HepG2 (cell line): ENCODE data around the gene LUC7L2. TPM values are rescaled to one million over a fixed set of nuclear protein-coding genes. Genes with fewer than 3 reads are reported as not detected.

Experiments used
- CAMTA2 ChIP-seq: sonication (generic); formaldehyde crosslinking; IDR thresholded peaks from 2 replicates; pipeline ENCODE4 v1.4.0; 2020; ENCODE audit warnings: mild to moderate bottlenecking, missing genetic modification reagents, borderline replicate concordance
- FOXA3 ChIP-seq: IDR thresholded peaks from 2 replicates; pipeline ENCODE4 v1.6.1; 2016; ENCODE audit warnings: missing genetic modification reagents, missing compliant biosample characterization
- MED1 ChIP-seq: sonication (generic); formaldehyde crosslinking; IDR thresholded peaks from 2 replicates; pipeline ENCODE4 v1.4.0; 2020; ENCODE audit warnings: missing genetic modification reagents
- NFAT5 ChIP-seq: sonication (generic); formaldehyde crosslinking; IDR thresholded peaks from 2 replicates; pipeline ENCODE4 v1.4.0; 2020; ENCODE audit warnings: missing genetic modification reagents
- NR2F2 ChIP-seq: IDR thresholded peaks from 2 replicates; pipeline ENCODE4 v1.6.1; 2012; ENCODE audit warnings: low read depth, inconsistent platforms, borderline replicate concordance
- PAX8 ChIP-seq: sonication (generic); formaldehyde crosslinking; IDR thresholded peaks from 2 replicates; pipeline ENCODE4 v1.8.0; 2022; ENCODE audit warnings: mild to moderate bottlenecking, missing genetic modification reagents, borderline replicate concordance
- PAXIP1 ChIP-seq: sonication (generic); formaldehyde crosslinking; conservative IDR thresholded peaks from 2 replicates; pipeline ENCODE4 v1.4.0; 2020; ENCODE audit warnings: mild to moderate bottlenecking, missing genetic modification reagents, moderate library complexity
- POGK ChIP-seq: sonication (generic); formaldehyde crosslinking; conservative IDR thresholded peaks from 2 replicates; pipeline ENCODE4 v1.8.0; 2022; ENCODE audit warnings: mild to moderate bottlenecking, moderate library complexity, missing genetic modification reagents
- PRDM15 ChIP-seq: sonication (generic); formaldehyde crosslinking; IDR thresholded peaks from 2 replicates; pipeline ENCODE4 v1.4.0; 2020; ENCODE audit warnings: missing genetic modification reagents
- RBAK ChIP-seq: sonication (generic); formaldehyde crosslinking; IDR thresholded peaks from 2 replicates; pipeline ENCODE4 v1.5.1; 2020; ENCODE audit warnings: mild to moderate bottlenecking, missing genetic modification reagents
- SP140L ChIP-seq: sonication (generic); formaldehyde crosslinking; IDR thresholded peaks from 2 replicates; pipeline ENCODE4 v1.4.0; 2020; ENCODE audit warnings: missing genetic modification reagents, borderline replicate concordance
- ZC3H13 ChIP-seq: sonication (generic); formaldehyde crosslinking; IDR thresholded peaks from 2 replicates; pipeline ENCODE4 v1.8.1; 2023; ENCODE audit warnings: mild to moderate bottlenecking, missing genetic modification reagents, moderate library complexity
- ZNF724P ChIP-seq: sonication (generic); formaldehyde crosslinking; IDR thresholded peaks from 2 replicates; pipeline ENCODE4 v1.8.0; 2022; ENCODE audit warnings: missing genetic modification reagents, borderline replicate concordance
- polyA plus RNA-seq, 8 experiments: library from polyadenylated mRNA; depleted of rRNA in 3 of 8; stranded (reverse) in 7 of 8; unstranded in 1 of 8; fragments of >200 nt; fragmentation: Illumina TruSeq in 4 of 8; extraction: Trizol in 4 of 8; gene quantifications; 2 replicates each; pipeline versions ENCODE4 v1.2.1 to v1.2.3, GENCODE V29; 2011 to 2016; ENCODE audit warnings: low read depth in 4 of 8, missing spikeins in 1 of 8, mixed read lengths in 1 of 8; ENCODE audit not compliant: insufficient read depth in 1 of 8
- total RNA-seq, 5 experiments: library from RNA; depleted of rRNA; stranded (reverse); fragments of >200 nt; fragmentation: Illumina TruSeq; extraction: Trizol; gene quantifications; 2 replicates each; pipeline ENCODE4 v1.2.3, GENCODE V29; 2016; ENCODE audit warnings: low read depth in 1 of 5

LUC7L2 gene
- total and polyA plus RNA-seq, 2 of the 13 experiments (the other 11 are each of a cell fraction or from before 2014, with no cell fraction given), result 17.9 to 50.7 TPM

- peak; percentile 18; the same call in 1 of the 2 replicates for TF ChIP-seq PAX8 (CRISPR knock-in tag)
- peak; percentile 50 for TF ChIP-seq PAXIP1 (CRISPR knock-in tag)
- TF ChIP-seq NR2F2, result no peak; the same call in 1 of the 2 replicates
- no peak for TF ChIP-seq FOXA3 (CRISPR knock-in tag)
- TF ChIP-seq ZC3H13, result peak; percentile 96
- TF ChIP-seq POGK (CRISPR knock-in tag), result peak; percentile 52; the same call in 1 of the 2 replicates
- peak; percentile 71 for TF ChIP-seq MED1 (CRISPR knock-in tag)
- peak; percentile 65 for TF ChIP-seq NFAT5 (CRISPR knock-in tag)
- TF ChIP-seq SP140L (CRISPR knock-in tag), result peak; percentile 38; the same call in 1 of the 2 replicates
- no peak for TF ChIP-seq RBAK (CRISPR knock-in tag)
- no peak; the same call in 1 of the 2 replicates for TF ChIP-seq ZNF724P (CRISPR knock-in tag)
- TF ChIP-seq CAMTA2 (CRISPR knock-in tag), result no peak; the same call in none of the 2 replicates
- TF ChIP-seq PRDM15 (CRISPR knock-in tag), result peak; percentile 70; the same call in 1 of the 2 replicates
Observed at GRCh38 chr7:139359366-139360209, at the start of gene LUC7L2 (continued).
